ENCODE measurements around the gene DIAPH2.
"Not testable (repeated sequence)": the region's sequence is repeated elsewhere in the genome, so short reads cannot be mapped to it uniquely, and the experiment has no call there.

The DIAPH2 gene

GRCh38 chrX:96824166-96824565, 139.5 kb downstream of the DIAPH2 start:
- no peak for DNase-seq (ENCODE audit: low read depth, low spot score)

- no peak for DNase-seq (ENCODE audit: low read depth, low spot score)
These were observed 148.7 kb downstream of the DIAPH2 start for GRCh38 chrX:96833333-96833732.

- DNase-seq (ENCODE audit: low read depth, low spot score) = no peak
These were observed 149.5 kb downstream of the DIAPH2 start for GRCh38 chrX:96834137-96834536.

GRCh38 chrX:96835660-96836289, 151.1 kb downstream of the DIAPH2 start:
- no peak for DNase-seq (ENCODE audit: low read depth, low spot score)

- DNase-seq (ENCODE audit: low read depth, low spot score) = no peak
These were observed 153.2 kb downstream of the DIAPH2 start for GRCh38 chrX:96837808-96838207.

- no peak for DNase-seq (ENCODE audit: low read depth, low spot score)
These were observed 153.9 kb downstream of the DIAPH2 start for GRCh38 chrX:96838537-96838936.

- DNase-seq (ENCODE audit: low read depth, low spot score) = no peak
These were observed 156.7 kb downstream of the DIAPH2 start for GRCh38 chrX:96841325-96841724.

- not testable (repeated sequence) for DNase-seq (ENCODE audit: low read depth, low spot score)
These were observed 157.2 kb downstream of the DIAPH2 start for GRCh38 chrX:96841866-96842265.

- no peak for DNase-seq (ENCODE audit: low read depth, low spot score)
These were observed 158.9 kb downstream of the DIAPH2 start for GRCh38 chrX:96843566-96843965.

GRCh38 chrX:96846841-96847240, 162.2 kb downstream of the DIAPH2 start:
- DNase-seq (ENCODE audit: low read depth, low spot score) = no peak

- DNase-seq (ENCODE audit: low read depth, low spot score) = not testable (repeated sequence)
These were observed 174.8 kb downstream of the DIAPH2 start for GRCh38 chrX:96859422-96859821.

- no peak for DNase-seq (ENCODE audit: low read depth, low spot score)
These were observed 176.6 kb downstream of the DIAPH2 start for GRCh38 chrX:96861218-96861617.

GRCh38 chrX:96861661-96862060, 177.0 kb downstream of the DIAPH2 start:
- DNase-seq (ENCODE audit: low read depth, low spot score) = no peak

- no peak for DNase-seq (ENCODE audit: low read depth, low spot score)
These were observed 199.0 kb downstream of the DIAPH2 start, which contains the start of gene RPA4 for GRCh38 chrX:96883608-96884007. Gene RPA4 (plus strand): TSS chrX:96883908. CDS start chrX:96884311, 403 bp downstream.

- DNase-seq (ENCODE audit: low read depth, low spot score) = no peak
These were observed 199.4 kb downstream of the DIAPH2 start for GRCh38 chrX:96884027-96884426.

- no peak for DNase-seq (ENCODE audit: low read depth, low spot score)
These were observed 205.1 kb downstream of the DIAPH2 start for GRCh38 chrX:96889726-96890125.

GRCh38 chrX:96906741-96907140, 222.1 kb downstream of the DIAPH2 start:
- no peak for DNase-seq (ENCODE audit: low read depth, low spot score)

- no peak for DNase-seq (ENCODE audit: low read depth, low spot score)
These were observed 223.1 kb downstream of the DIAPH2 start for GRCh38 chrX:96907516-96908272.

GRCh38 chrX:96909291-96909690, 224.6 kb downstream of the DIAPH2 start:
- no peak for DNase-seq (ENCODE audit: low read depth, low spot score)

- DNase-seq (ENCODE audit: low read depth, low spot score) = no peak
These were observed 234.2 kb downstream of the DIAPH2 start for GRCh38 chrX:96918864-96919263.

GRCh38 chrX:96919672-96920071, 235.0 kb downstream of the DIAPH2 start:
- DNase-seq (ENCODE audit: low read depth, low spot score) = no peak

- no peak for DNase-seq (ENCODE audit: low read depth, low spot score)
These were observed 239.9 kb downstream of the DIAPH2 start for GRCh38 chrX:96924581-96924980.

- DNase-seq (ENCODE audit: low read depth, low spot score) = no peak
These were observed 244.4 kb downstream of the DIAPH2 start for GRCh38 chrX:96929036-96929435.

Data from activated CD4-positive, CD25-positive, alpha-beta regulatory T cell treated with anti-CD3 and anti-CD28 coated beads, Interleukin-2, amount 50 U/mL, for 16 hours (primary cell).